HEK293T (cell line): ENCODE measurements around the gene SULT1A2.

Experiments used
- CTCF ChIA-PET: fragments of 350-600 bp; formaldehyde crosslinking; extraction: SDS; loops from one replicate; lab custom pipeline; 2021; ENCODE audit warnings: antibody characterized with exemption, inconsistent platforms; lab: Yijun Ruan, JAX
- POLR2A ChIA-PET: fragments of 350-600 bp; formaldehyde crosslinking; extraction: SDS; loops from one replicate; lab custom pipeline; 2020; ENCODE audit warnings: antibody characterized with exemption, inconsistent platforms; lab: Yijun Ruan, JAX
- DNase-seq: peaks from one replicate; pipeline ENCODE4 v3.0.0; 2012; ENCODE audit warnings: mixed read lengths; ENCODE audit errors: extremely low spot score
- ARNT ChIP-seq: fragments of 450-650 bp; IDR thresholded peaks from 2 replicates; pipeline ENCODE4 v1.6.1; 2017; ENCODE audit warnings: mild to moderate bottlenecking
- BHLHE40 ChIP-seq: fragments of 450-650 bp; IDR thresholded peaks from 2 replicates; pipeline ENCODE4 v1.6.1; 2016; ENCODE audit warnings: mild to moderate bottlenecking, moderate library complexity, borderline replicate concordance
- CTBP1 ChIP-seq: fragments of 450-650 bp; IDR thresholded peaks from 2 replicates; pipeline ENCODE4 v1.6.1; 2016; ENCODE audit warnings: borderline replicate concordance
- ELF4 ChIP-seq: fragments of 450-650 bp; IDR thresholded peaks from 2 replicates; pipeline ENCODE4 v1.6.1; 2017; ENCODE audit warnings: antibody characterized with exemption
- FOXA1 ChIP-seq: fragments of 450-650 bp; IDR thresholded peaks from 2 replicates; pipeline ENCODE4 v1.6.1; 2016; ENCODE audit warnings: mild to moderate bottlenecking
- FOXK2 ChIP-seq: fragments of 450-650 bp; IDR thresholded peaks from 2 replicates; pipeline ENCODE4 v1.6.1; 2016; ENCODE audit warnings: mild to moderate bottlenecking
- FOXM1 ChIP-seq: fragments of 450-650 bp; IDR thresholded peaks from 2 replicates; pipeline ENCODE4 v1.6.1; 2017; ENCODE audit warnings: mild to moderate bottlenecking, borderline replicate concordance
- HDGF ChIP-seq: fragments of 450-650 bp; IDR thresholded peaks from 2 replicates; pipeline ENCODE4 v1.6.1; 2017; ENCODE audit warnings: antibody characterized with exemption, borderline replicate concordance
- L3MBTL2 ChIP-seq: fragments of 450-650 bp; conservative IDR thresholded peaks from 2 replicates; pipeline ENCODE4 v1.6.1; 2016; ENCODE audit warnings: mild to moderate bottlenecking
- LEF1 ChIP-seq: fragments of 450-650 bp; IDR thresholded peaks from 2 replicates; pipeline ENCODE4 v1.6.1; 2017; ENCODE audit warnings: mild to moderate bottlenecking, borderline replicate concordance
- NFRKB ChIP-seq: fragments of 450-650 bp; IDR thresholded peaks from 2 replicates; pipeline ENCODE4 v1.6.1; 2016; ENCODE audit warnings: mild to moderate bottlenecking, moderate library complexity
- PKNOX1 ChIP-seq: fragments of 450-650 bp; IDR thresholded peaks from 2 replicates; pipeline ENCODE4 v1.6.1; 2016
- SP1 ChIP-seq: fragments of 450-650 bp; IDR thresholded peaks from 2 replicates; pipeline ENCODE4 v1.6.1; 2017
- SUZ12 ChIP-seq: fragments of 450-650 bp; IDR thresholded peaks from 2 replicates; pipeline ENCODE4 v1.6.1; 2016; ENCODE audit warnings: mild to moderate bottlenecking
- TARDBP ChIP-seq: fragments of 450-650 bp; IDR thresholded peaks from 2 replicates; pipeline ENCODE4 v1.6.1; 2016
- ZNF384 ChIP-seq: fragments of 450-650 bp; IDR thresholded peaks from 2 replicates; pipeline ENCODE4 v1.6.1; 2016

Gene SULT1A2

GRCh38 chr16:28561557-28562187 is 35.2 kb downstream of the SULT1A2 start:
- ChIA-PET POLR2A (no interaction called here), CTCF (no interaction called here)
- no peak for DNase-seq
- TF ChIP-seq LEF1: no peak
- TF ChIP-seq ZNF384: no peak

- ChIA-PET CTCF (no interaction called here), POLR2A (no interaction called here)
- TF ChIP-seq FOXA1 (no peak), ZNF384 (no peak), BHLHE40 (no peak), SUZ12 (no peak), FOXM1 (no peak), TARDBP (no peak), FOXK2 (no peak), LEF1 (no peak)
- DNase-seq: no peak
Observed at GRCh38 chr16:28558456-28558855, 38.4 kb downstream of the SULT1A2 start.

- TF ChIP-seq SP1 (no peak), TARDBP (no peak), PKNOX1 (no peak)
- ChIA-PET CTCF (no interaction called here), POLR2A (no interaction called here)
- DNase-seq: no peak
Observed at GRCh38 chr16:28556914-28557320, 39.9 kb downstream of the SULT1A2 start.

GRCh38 chr16:28555561-28555960 is 41.3 kb downstream of the SULT1A2 start:
- TF ChIP-seq NFRKB: no peak
- no peak for TF ChIP-seq LEF1
- TF ChIP-seq PKNOX1: no peak
- no peak for TF ChIP-seq ZNF384
- no peak for TF ChIP-seq ARNT
- TF ChIP-seq CTBP1: no peak
- no peak for TF ChIP-seq HDGF
- no peak for TF ChIP-seq FOXA1
- TF ChIP-seq SP1: no peak
- no peak for TF ChIP-seq FOXM1
- no peak for TF ChIP-seq BHLHE40
- TF ChIP-seq FOXK2: no peak
- ChIA-PET POLR2A (interaction anchor here (1.3 kb wide), 1 partner anchor 55 kb away, joined by 3 read pairs; the partner anchor contains the start of gene SULT1A1), CTCF (no interaction called here)

GRCh38 chr16:28554634-28555423 is 42.0 kb downstream of the SULT1A2 start:
- DNase-seq: no peak
- TF ChIP-seq L3MBTL2 (no peak), FOXK2 (no peak), ELF4 (no peak), TARDBP (no peak), FOXA1 (no peak), PKNOX1 (no peak)
- ChIA-PET CTCF (interaction anchor here (0.6 kb wide), 2 partner anchors 17 to 25 kb away, joined by 3 to 4 read pairs; no protein-coding TSS in a partner anchor), POLR2A (interaction anchor here (1.0 to 1.4 kb wide), 3 partner anchors 12 to 55 kb away, joined by 3 to 5 read pairs (median 5); partner anchors contain the start of gene SULT1A1)

More at GRCh38 chr16:28555561-28555960, 41.3 kb downstream of the SULT1A2 start:
- no peak for DNase-seq

- POLR2A ChIA-PET: interaction anchor here (0.7 to 1.4 kb wide), 4 partner anchors 11 to 56 kb away, joined by 3 to 5 read pairs (median 4); partner anchors contain the start of gene SULT1A1
- TF ChIP-seq SP1 (no peak), SUZ12 (no peak), TARDBP (peak; percentile 56; the same call in 1 of the 2 replicates), FOXM1 (no peak), ZNF384 (peak; percentile 94), HDGF (no peak), CTBP1 (0 out of 2 replicates have a peak, but pooled peaks have one; percentile 20), PKNOX1 (peak; percentile 40; the same call in 1 of the 2 replicates), L3MBTL2 (peak; percentile 95), ARNT (no peak), FOXK2 (no peak), ELF4 (peak; percentile 66), BHLHE40 (no peak), FOXA1 (no peak), NFRKB (no peak), LEF1 (no peak)
- CTCF ChIA-PET: interaction anchor here (0.6 kb wide), 1 partner anchor 26 kb away, joined by 4 read pairs; no protein-coding TSS in a partner anchor
Observed at GRCh38 chr16:28553776-28554633, 42.8 kb downstream of the SULT1A2 start, which contains the start of gene SGF29. TSS of gene SGF29 (plus strand) at chr16:28553920. CDS start at chr16:28581070, 27,150 bp downstream.

More at GRCh38 chr16:28553776-28554633, 42.8 kb downstream of the SULT1A2 start, which contains the start of gene SGF29:
- DNase-seq: peak; percentile 97
